Hepatocyte (in vitro differentiated cells): ENCODE results near the gene IL16. TPM values are rescaled to one million over a fixed set of nuclear protein-coding genes. Genes with fewer than 3 reads are reported as not detected.

Source experiments
- DNase-seq: peaks from one replicate; pipeline ENCODE4 v3.0.0-alpha.2; 2016; ENCODE audit warnings: low spot score
- H2AFZ ChIP-seq: fragments of 200-600 bp; sonication (generic); 2 replicates; pipeline ENCODE4 v1.6.0; 2016; ENCODE audit warnings: antibody characterized with exemption, mild to moderate bottlenecking
- H3K27ac ChIP-seq: fragments of 200-600 bp; sonication (generic); 2 replicates; pipeline ENCODE4 v1.5.1; 2016; ENCODE audit warnings: mild to moderate bottlenecking
- H3K27me3 ChIP-seq: fragments of 200-600 bp; sonication (generic); 2 replicates; pipeline ENCODE4 v1.6.1; 2016
- H3K36me3 ChIP-seq: fragments of 200-600 bp; sonication (generic); replicated peaks from 2 replicates; pipeline ENCODE4 v1.5.1; 2016; ENCODE audit warnings: low read depth; ENCODE audit not compliant: insufficient read depth
- H3K4me1 ChIP-seq: fragments of 200-600 bp; sonication (generic); 2 replicates; pipeline ENCODE4 v1.5.1; 2016; ENCODE audit warnings: mild to moderate bottlenecking, moderate library complexity; ENCODE audit not compliant: insufficient read depth
- H3K4me2 ChIP-seq: fragments of 200-600 bp; sonication (generic); 2 replicates; pipeline ENCODE4 v1.6.0; 2016
- H3K4me3 ChIP-seq: fragments of 200-600 bp; sonication (generic); 2 replicates; pipeline ENCODE4 v1.5.1; 2016; ENCODE audit warnings: mild to moderate bottlenecking
- H3K79me2 ChIP-seq: fragments of 200-600 bp; sonication (generic); 2 replicates; pipeline ENCODE4 v1.6.0; 2017; ENCODE audit warnings: mild to moderate bottlenecking
- H3K9me2 ChIP-seq: fragments of 200-600 bp; sonication (generic); replicated peaks from 2 replicates; pipeline ENCODE4 v1.6.0; 2017; ENCODE audit warnings: mild to moderate bottlenecking; ENCODE audit not compliant: insufficient read depth
- H3K9me3 ChIP-seq: fragments of 200-600 bp; sonication (generic); 2 replicates; pipeline ENCODE4 v1.5.1; 2016; ENCODE audit warnings: low read depth, mild to moderate bottlenecking
- H4K20me1 ChIP-seq: fragments of 200-600 bp; sonication (generic); 2 replicates; pipeline ENCODE4 v1.6.0; 2016; ENCODE audit warnings: mild to moderate bottlenecking; ENCODE audit not compliant: insufficient read depth, poor library complexity, severe bottlenecking
- EZH2 ChIP-seq: fragments of 200-600 bp; sonication (generic); IDR thresholded peaks from 2 replicates; pipeline ENCODE4 v1.6.1; 2016; ENCODE audit warnings: antibody characterized with exemption, mild to moderate bottlenecking, borderline replicate concordance
- EZH2phosphoT487 ChIP-seq: fragments of 200-600 bp; sonication (generic); IDR thresholded peaks from one replicate; pipeline ENCODE4 v1.6.1; 2018; ENCODE audit warnings: antibody characterized with exemption, mild to moderate bottlenecking, low read depth, moderate library complexity; ENCODE audit not compliant: unreplicated experiment, severe bottlenecking
- WGBS: methylation state at CpG from one replicate; pipeline ENCODE4 v1.1.6; 2016; ENCODE audit warnings: low lambda C conversion rate; ENCODE audit errors: missing lambda C conversion rate; 5-methylcytosine and 5-hydroxymethylcytosine counted together
- polyA plus RNA-seq: library from polyadenylated mRNA; unstranded; fragments of >200 nt; fragmentation: Nextera tagmentation; extraction: Ambion mirVana; gene quantifications from 2 replicates; pipeline ENCODE4 v1.2.1, GENCODE V29; 2016
- total RNA-seq: library from RNA; depleted of rRNA; stranded (reverse); fragments of >200 nt; gene quantifications from 2 replicates; pipeline ENCODE4 v1.2.3, GENCODE V29; 2014
- TF ChIP-seq, protein P1 (sequence below): fragments of 200-600 bp; sonication (generic); IDR thresholded peaks from 2 replicates; pipeline ENCODE4 v1.5.1; 2016; ENCODE audit warnings: antibody characterized with exemption, mild to moderate bottlenecking; ENCODE audit not compliant: poor library complexity

Gene IL16
- total and polyA plus RNA-seq, 2 experiments from 2014 or later, result 1.1 to 2.4 TPM

DNA sequence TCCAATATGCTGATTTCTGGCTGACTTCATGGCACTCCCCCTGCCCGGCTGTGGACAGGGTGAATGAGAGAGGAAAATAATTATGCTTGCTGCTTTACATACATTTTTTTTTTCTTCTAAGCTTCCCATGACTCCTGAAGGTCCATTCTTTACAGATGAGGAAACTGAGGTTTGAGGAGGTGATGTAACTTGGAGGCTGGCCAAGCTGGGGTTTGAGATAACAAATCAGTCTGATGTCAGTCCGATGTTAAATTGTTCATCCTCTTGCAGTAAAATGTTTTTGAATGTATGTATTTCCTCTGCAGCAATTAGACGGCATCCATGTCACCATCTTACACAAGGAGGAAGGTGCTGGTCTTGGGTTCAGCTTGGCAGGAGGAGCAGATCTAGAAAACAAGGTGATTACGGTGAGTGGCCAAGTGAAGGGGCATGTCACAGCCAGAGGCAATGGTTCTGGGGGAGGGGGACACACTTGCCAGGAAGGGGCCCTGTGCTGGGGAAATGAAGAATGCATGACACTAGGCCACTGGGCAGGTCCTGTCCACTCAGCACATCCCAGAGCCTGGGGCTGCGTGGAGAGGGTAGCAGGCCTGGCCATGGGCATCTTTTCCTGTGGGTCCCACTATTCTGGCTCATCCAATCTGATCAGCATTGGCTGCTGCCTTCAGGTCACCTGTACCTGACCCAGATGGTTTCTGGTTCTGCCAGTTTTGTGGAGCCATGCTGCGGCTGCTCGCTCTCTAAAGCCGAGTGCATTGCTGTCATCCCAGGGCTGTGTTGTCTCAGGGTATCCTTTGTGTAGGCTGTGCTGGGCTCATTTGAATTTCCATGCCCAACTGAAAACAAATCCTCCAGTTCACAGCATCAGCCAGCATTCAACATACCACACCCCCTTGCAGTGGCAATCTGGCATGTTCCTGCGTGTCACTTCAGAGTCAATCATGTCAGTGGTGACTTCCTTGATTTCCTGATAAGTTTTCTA lies 106.9 kb downstream of the IL16 start:
- TF ChIP-seq EZH2, result no peak
- TF ChIP-seq, protein P1, sequence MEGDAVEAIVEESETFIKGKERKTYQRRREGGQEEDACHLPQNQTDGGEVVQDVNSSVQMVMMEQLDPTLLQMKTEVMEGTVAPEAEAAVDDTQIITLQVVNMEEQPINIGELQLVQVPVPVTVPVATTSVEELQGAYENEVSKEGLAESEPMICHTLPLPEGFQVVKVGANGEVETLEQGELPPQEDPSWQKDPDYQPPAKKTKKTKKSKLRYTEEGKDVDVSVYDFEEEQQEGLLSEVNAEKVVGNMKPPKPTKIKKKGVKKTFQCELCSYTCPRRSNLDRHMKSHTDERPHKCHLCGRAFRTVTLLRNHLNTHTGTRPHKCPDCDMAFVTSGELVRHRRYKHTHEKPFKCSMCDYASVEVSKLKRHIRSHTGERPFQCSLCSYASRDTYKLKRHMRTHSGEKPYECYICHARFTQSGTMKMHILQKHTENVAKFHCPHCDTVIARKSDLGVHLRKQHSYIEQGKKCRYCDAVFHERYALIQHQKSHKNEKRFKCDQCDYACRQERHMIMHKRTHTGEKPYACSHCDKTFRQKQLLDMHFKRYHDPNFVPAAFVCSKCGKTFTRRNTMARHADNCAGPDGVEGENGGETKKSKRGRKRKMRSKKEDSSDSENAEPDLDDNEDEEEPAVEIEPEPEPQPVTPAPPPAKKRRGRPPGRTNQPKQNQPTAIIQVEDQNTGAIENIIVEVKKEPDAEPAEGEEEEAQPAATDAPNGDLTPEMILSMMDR, result no peak
- no peak for TF ChIP-seq EZH2phosphoT487
- Histone ChIP-seq H3K4me2 (no peak overlapping the region), H2AFZ (no peak overlapping the region)

DNA sequence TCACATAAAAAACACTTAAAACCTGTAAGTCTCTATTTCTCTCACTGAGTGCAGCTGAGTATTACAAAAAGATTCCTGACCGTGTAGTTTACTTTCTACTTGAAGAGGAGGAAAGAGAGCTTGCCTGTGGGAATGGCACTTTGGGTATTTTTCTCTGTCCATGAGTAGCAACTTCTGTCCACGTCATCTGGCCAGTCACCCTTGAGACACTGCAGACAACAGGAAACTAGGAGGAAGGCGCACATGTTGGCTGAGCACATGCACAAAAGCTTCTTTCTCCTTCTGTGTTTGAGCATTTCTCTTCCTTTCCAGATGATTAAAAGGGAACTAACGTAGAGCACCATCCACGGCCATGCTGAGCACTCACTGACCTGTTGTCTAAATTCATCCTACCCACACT lies 107.5 kb downstream of the IL16 start:
- no peaks in the 10 kb centered on the region for H3K9me3 ChIP-seq
- H2AFZ ChIP-seq, result no peak overlapping the region
- no peak overlapping the region for H3K27ac ChIP-seq
- TF ChIP-seq, protein P1, result no peak
- TF ChIP-seq EZH2phosphoT487, result no peak
- no peak for TF ChIP-seq EZH2
- WGBS, result 61% methylated on average over 5 of the region's 5 CpGs
- H3K79me2 ChIP-seq, result no peaks in the 10 kb centered on the region
- H4K20me1 ChIP-seq, result no peaks in the 10 kb centered on the region
- H3K4me2 ChIP-seq, result no peak overlapping the region
- no peaks in the 10 kb centered on the region for H3K36me3 ChIP-seq
- no peaks in the 10 kb centered on the region for H3K4me1 ChIP-seq
- no peaks in the 10 kb centered on the region for H3K9me2 ChIP-seq
- no peak for DNase-seq
- no peaks in the 10 kb centered on the region for H3K27me3 ChIP-seq
- H3K4me3 ChIP-seq, result no peak overlapping the region

More for the DNA sequence above, 106.9 kb downstream of the IL16 start:
- no peaks in the 10 kb centered on the region for H4K20me1 ChIP-seq
- no peaks in the 10 kb centered on the region for H3K9me2 ChIP-seq
- DNase-seq, result no peak
- H3K79me2 ChIP-seq, result no peaks in the 10 kb centered on the region
- H3K4me1 ChIP-seq, result no peaks in the 10 kb centered on the region
- no peaks in the 10 kb centered on the region for H3K27me3 ChIP-seq
- no peak overlapping the region for H3K4me3 ChIP-seq
- H3K9me3 ChIP-seq, result no peaks in the 10 kb centered on the region
- WGBS, result 77% methylated on average over 9 of the region's 9 CpGs
- no peak overlapping the region for H3K27ac ChIP-seq
- H3K36me3 ChIP-seq, result no peaks in the 10 kb centered on the region

DNA sequence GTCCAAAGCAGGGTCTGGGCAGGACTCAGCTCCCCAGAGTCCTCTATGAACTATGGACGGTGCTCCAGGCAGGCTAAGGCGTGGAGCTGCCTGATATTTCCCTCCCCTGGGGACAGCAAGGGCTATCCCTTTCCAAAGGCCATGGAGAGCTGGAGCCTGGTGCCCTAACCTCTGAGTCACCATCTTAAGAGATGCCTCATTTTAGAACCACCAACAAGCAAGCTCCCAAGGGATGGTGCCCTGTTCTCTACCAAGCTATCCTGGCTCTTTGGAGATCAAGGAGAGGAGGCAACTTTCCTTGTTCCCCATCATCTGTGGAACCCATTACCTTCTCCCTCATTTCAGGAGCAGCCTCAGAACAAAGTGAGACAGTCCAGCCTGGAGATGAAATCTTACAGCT lies 111.6 kb downstream of the IL16 start:
- DNase-seq, result no peak
- Histone ChIP-seq H3K79me2 (no peaks in the 10 kb centered on the region), H3K9me2 (no peaks in the 10 kb centered on the region), H3K27me3 (no peaks in the 10 kb centered on the region), H4K20me1 (no peaks in the 10 kb centered on the region), H3K9me3 (no peaks in the 10 kb centered on the region), H3K27ac (no peak overlapping the region), H2AFZ (no peak overlapping the region), H3K36me3 (no peaks in the 10 kb centered on the region), H3K4me3 (no peak overlapping the region), H3K4me2 (no peak overlapping the region), H3K4me1 (no peaks in the 10 kb centered on the region)
- WGBS, result 81% methylated on average over 2 of the region's 2 CpGs
- TF ChIP-seq EZH2, result no peak
- TF ChIP-seq, protein P1, result no peak
- TF ChIP-seq EZH2phosphoT487, result no peak
